Activated T-helper 17 cell treated with anti-CD3 and anti-CD28 coated beads, Interleukin-2, amount 50 U/mL, for 72 hours (primary cell): Measurements from ENCODE around the gene SCN8A. TPM values are rescaled to one million over a fixed set of nuclear protein-coding genes. Genes with fewer than 3 reads are reported as not detected.

Experiments used
- ATAC-seq: fragments of 150-1000 bp; cut with Tn5 transposase; replicated peaks from 2 replicates; pipeline ENCODE4 v1.10.0; 2021; ENCODE audit warnings: mild to moderate bottlenecking, moderate library complexity
- H3K27ac Mint-ChIP-seq: one replicate; pipeline ENCODE4 v1.8.0; 2022; ENCODE audit warnings: mixed read lengths
- H3K27me3 Mint-ChIP-seq: one replicate; pipeline ENCODE4 v1.8.0; 2022; ENCODE audit warnings: mixed read lengths
- H3K36me3 Mint-ChIP-seq: one replicate; pipeline ENCODE4 v1.8.0; 2022; ENCODE audit warnings: low read depth, mild to moderate bottlenecking, mixed read lengths
- H3K4me1 Mint-ChIP-seq: one replicate; pipeline ENCODE4 v1.8.0; 2022; ENCODE audit warnings: mixed read lengths
- H3K4me3 Mint-ChIP-seq: one replicate; pipeline ENCODE4 v1.8.0; 2022; ENCODE audit warnings: mild to moderate bottlenecking, mixed read lengths
- H3K9me3 Mint-ChIP-seq: one replicate; pipeline ENCODE4 v1.8.0; 2022; ENCODE audit warnings: mixed read lengths
- total RNA-seq, 2 donors: library from RNA; stranded (reverse); gene quantifications; one replicate each; pipeline ENCODE4 v1.2.3, GENCODE V29; 2022

The SCN8A gene
- total RNA-seq, 2 donors from 2014 or later, result 0.73 to 1.2 TPM

DNA sequence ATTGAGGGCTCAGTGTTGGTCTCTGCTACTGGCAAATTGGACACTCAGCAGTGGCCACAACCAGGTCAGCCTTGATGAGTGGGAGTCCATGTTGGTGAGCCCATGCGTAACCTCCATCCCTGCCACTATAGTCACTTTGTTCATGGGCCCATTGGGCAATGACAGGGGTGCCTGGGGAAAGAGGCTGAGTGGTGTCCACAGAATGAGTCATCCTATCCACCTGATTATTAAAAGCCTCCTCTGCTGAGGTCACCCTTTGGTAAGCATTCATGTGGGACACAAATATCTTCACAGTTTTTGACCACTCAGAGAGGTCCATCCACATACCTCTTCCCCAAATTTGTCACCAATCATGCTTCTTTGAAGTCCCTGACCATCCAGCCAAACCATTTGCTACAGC lies 207.5 kb downstream of the SCN8A start:
- no peaks in the 10 kb centered on the region for H3K4me1 Mint-ChIP-seq
- ATAC-seq, result no peak
- no peak overlapping the region for H3K27ac Mint-ChIP-seq
- H3K36me3 Mint-ChIP-seq, result no peaks in the 10 kb centered on the region
- no peaks in the 10 kb centered on the region for H3K27me3 Mint-ChIP-seq
- H3K4me3 Mint-ChIP-seq, result no peak overlapping the region
- H3K9me3 Mint-ChIP-seq, result no peaks in the 10 kb centered on the region

DNA sequence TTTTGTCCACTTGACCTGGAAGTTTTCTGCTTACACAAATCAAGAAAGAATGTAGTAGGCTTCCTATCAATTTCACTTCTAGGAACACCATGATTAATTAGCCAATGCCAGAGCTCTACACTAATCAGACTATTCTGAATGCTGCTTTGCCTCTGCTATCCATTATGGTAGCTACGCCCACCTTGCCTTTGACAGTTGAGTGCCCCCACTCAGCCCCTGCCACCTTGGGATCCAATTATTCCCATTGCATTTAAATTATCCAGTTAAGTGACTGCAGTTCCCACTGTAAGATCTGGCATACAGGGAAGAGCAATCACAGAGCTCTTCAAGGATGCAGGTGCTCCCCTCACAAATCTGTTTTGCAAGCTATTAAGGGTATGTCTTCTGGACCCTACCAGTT lies 210.0 kb downstream of the SCN8A start:
- no peaks in the 10 kb centered on the region for H3K27me3 Mint-ChIP-seq
- no peak overlapping the region for H3K4me3 Mint-ChIP-seq
- H3K36me3 Mint-ChIP-seq, result no peaks in the 10 kb centered on the region
- H3K9me3 Mint-ChIP-seq, result no peaks in the 10 kb centered on the region
- H3K27ac Mint-ChIP-seq, result no peak overlapping the region
- no peaks in the 10 kb centered on the region for H3K4me1 Mint-ChIP-seq
- no peak for ATAC-seq

GRCh38 chr12:51806896-51807295 lies 215.9 kb downstream of the SCN8A start:
- Mint-ChIP-seq H3K4me1 (no peaks in the 10 kb centered on the region), H3K9me3 (no peaks in the 10 kb centered on the region), H3K4me3 (no peak overlapping the region), H3K27ac (no peak overlapping the region), H3K27me3 (peaks cover 8% of the 10 kb centered on the region), H3K36me3 (no peaks in the 10 kb centered on the region)
- ATAC-seq, result no peak

GRCh38 chr12:51809193-51809592 lies 218.2 kb downstream of the SCN8A start:
- no peak for ATAC-seq
- Mint-ChIP-seq H3K36me3 (no peaks in the 10 kb centered on the region), H3K27ac (no peak overlapping the region), H3K27me3 (peaks cover 8% of the 10 kb centered on the region), H3K4me1 (no peaks in the 10 kb centered on the region), H3K4me3 (no peak overlapping the region), H3K9me3 (no peaks in the 10 kb centered on the region)

DNA sequence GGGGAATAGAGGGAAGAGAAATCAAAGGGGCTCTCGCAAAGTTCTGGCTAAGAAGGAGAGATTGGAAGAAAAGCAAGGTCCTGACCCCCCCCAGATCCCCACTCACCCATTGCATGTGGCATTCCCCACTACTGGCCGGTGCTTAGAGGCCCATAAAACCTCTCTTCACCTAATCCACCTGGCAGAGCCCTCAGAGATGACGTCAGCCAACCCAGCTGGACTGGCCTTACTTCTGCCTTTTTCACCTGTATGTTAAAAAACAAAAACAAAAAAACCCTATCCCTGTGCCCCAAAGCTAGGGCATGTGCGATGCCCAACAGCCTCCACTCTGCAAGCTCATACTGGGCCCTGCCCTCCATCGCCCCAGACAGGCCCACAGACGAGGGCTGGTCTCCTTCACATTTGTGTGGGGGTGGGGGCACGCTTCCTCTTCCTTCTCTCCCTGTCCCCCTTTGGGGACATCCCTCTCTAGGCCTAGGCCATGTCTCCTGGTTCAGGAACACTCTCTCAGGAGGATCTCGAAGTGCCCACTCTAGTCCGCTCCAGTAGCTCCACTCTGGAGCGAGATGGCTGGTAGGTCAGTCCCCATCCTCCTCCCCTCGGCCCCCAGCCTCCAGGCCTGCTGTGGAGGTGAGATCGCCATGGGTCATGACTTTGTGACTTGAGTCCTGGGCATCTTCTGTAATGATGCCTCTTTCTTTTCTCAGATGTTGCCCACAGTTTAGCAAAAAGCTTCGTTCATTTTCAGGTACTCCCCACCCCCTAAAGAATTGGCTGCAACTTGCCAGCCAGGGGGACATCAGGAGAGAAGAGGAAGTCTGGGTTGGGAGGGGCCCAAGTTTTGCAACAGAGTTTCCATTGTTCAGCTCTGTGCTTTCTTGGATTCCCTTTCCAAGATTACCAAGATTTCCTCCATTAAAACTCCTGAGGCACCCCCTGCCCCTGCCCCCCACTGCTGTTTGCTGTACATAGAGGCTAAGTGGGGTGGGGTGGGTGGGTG lies 220.5 kb downstream of the SCN8A start:
- no peak for ATAC-seq
- Mint-ChIP-seq H3K9me3 (no peaks in the 10 kb centered on the region), H3K27ac (no peak overlapping the region), H3K4me3 (no peak overlapping the region), H3K27me3 (peaks cover 13% of the 10 kb centered on the region), H3K36me3 (no peaks in the 10 kb centered on the region), H3K4me1 (peaks cover 5% of the 10 kb centered on the region)

- ATAC-seq, result no peak
- peak overlapping the region; percentile 49 for H3K4me3 Mint-ChIP-seq
- H3K4me1 Mint-ChIP-seq, result peaks cover 5% of the 10 kb centered on the region
- no peaks in the 10 kb centered on the region for H3K9me3 Mint-ChIP-seq
- peaks cover 6% of the 10 kb centered on the region for H3K27me3 Mint-ChIP-seq
- no peaks in the 10 kb centered on the region for H3K36me3 Mint-ChIP-seq
- no peak overlapping the region for H3K27ac Mint-ChIP-seq
Measured at GRCh38 chr12:51812871-51813270, 221.8 kb downstream of the SCN8A start.

DNA sequence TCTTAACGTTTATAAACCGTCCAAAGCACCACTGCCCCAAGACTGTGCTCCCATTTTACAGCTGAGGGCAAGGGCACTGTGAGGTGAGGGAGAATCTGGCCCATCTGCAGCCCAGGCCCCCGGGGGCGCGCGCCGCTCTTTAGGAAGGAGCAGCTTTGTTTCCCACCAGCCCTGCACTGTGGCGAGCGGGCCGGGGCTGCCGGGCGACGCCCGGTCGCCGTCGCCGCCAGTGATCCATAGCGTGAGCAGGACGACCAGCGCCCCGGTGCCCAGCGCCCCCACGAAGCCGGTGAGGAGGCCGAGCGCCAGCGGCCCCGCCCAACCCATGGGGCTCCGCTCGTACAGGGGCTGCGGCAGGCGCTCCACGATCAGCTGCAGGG lies 222.9 kb downstream of the SCN8A start:
- Mint-ChIP-seq H3K27me3 (peaks cover 6% of the 10 kb centered on the region), H3K9me3 (no peaks in the 10 kb centered on the region), H3K27ac (no peak overlapping the region), H3K4me3 (peak overlapping the region; percentile 49), H3K36me3 (no peaks in the 10 kb centered on the region), H3K4me1 (peaks cover 5% of the 10 kb centered on the region)
- peak; percentile 58 for ATAC-seq

DNA sequence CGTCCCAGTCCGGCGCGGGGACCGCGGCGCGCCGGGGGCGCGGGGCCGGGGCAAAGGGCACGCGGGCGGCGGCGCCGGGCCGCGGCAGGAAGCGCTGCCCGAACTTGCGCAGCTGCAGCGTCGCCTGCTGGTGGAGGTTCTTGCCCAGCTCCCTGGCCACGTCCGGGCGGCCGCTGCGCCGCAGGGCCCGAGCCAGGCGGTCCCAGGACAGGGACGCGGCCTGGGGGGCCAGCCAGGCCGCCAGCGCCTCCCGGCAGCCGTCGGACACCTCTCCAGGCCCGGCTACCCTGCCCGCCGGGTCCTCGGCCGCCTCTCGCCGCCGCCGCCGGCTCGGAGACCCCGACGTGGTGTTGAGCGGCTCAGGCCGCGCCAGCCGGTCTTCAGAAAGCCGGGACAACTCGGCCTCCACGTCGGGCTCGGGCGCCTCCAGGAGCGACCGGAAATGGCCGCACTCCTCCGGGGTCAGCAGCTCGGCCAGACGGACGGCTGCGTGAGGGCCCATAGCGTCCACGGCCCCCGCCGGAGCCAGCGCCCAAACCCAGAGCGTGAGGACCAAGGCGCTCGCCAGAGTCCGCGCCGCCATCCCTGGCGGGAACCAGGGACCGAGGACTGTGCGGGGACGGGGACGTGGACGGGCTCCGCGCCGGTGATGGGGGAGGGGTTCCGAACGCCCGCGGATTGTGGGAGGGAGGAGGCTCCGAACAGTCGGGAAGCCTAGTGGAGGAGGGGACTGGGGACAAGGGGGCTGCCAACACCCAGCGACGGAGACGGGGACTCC lies 223.5 kb downstream of the SCN8A start:
- H3K27me3 Mint-ChIP-seq, result peaks cover 6% of the 10 kb centered on the region
- ATAC-seq, result peak; percentile 95
- no peak overlapping the region for H3K27ac Mint-ChIP-seq
- no peaks in the 10 kb centered on the region for H3K36me3 Mint-ChIP-seq
- H3K4me3 Mint-ChIP-seq, result peak overlapping the region; percentile 67
- no peaks in the 10 kb centered on the region for H3K9me3 Mint-ChIP-seq
- peaks cover 5% of the 10 kb centered on the region for H3K4me1 Mint-ChIP-seq

DNA sequence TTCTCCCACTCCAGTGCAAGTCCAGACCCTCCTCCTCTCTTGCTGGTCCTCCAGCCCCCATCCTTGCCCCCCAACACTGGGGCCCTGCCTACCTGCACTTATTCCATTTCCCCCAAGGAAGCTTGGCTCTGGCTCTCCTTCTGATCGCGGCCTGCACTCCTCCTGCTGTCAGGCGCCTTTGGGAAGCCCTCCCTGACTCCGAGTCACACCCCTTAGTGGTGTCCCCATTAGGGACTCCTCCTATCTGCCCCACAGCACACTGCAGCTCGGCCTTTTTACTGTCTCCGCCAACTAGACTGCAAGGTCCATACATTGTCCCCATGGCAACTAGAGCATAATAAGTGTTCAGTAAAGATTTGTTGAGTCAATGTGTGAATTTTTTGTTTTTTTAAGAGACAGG lies 224.5 kb downstream of the SCN8A start:
- Mint-ChIP-seq H3K4me3 (peak overlapping the region; percentile 67), H3K36me3 (no peaks in the 10 kb centered on the region), H3K9me3 (no peaks in the 10 kb centered on the region), H3K27ac (no peak overlapping the region), H3K4me1 (peaks cover 5% of the 10 kb centered on the region), H3K27me3 (peaks cover 6% of the 10 kb centered on the region)
- no peak for ATAC-seq

DNA sequence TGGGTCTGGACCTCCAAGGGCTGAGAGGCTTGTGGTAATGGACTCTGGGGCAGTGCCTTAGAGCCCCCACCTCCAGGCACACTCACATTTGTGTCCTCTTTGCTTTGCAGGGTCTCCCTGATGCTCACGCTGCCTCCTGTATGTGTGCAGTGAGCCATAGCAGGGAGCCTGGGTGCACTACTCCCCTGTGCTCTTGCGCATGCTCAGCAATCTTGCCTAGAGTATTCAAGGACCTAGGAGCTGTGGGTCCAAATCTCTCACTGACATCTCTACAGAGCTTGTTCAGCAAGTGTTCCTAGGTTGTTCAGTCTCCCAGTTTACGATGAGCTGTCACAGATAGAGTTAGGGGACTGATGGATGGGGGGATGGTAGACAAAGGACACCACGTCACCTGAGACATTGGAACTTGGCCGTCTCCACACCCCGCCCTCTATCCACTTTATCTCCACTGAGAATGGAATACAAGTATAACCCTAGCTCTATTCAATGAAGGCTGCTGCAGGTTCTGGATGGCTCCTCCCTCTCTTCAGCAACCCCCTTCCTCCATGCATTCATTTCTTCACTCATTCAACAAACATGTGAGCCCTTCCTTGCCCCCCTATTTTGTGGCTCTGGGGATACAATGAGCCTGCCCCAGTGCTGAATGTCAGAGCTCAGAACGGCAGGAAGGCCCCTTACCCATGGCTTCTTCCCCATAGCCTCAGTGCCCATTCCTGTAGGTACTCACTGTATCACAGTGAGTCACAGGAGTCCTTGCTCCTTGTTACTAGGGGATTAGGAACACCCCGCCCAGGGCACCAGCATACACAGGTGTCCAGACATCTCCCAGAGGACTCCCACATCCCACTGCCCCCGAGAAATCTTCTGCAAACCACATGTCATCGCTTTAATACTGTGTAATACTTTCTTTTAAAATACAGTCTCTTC lies 226.3 kb downstream of the SCN8A start:
- peaks cover 5% of the 10 kb centered on the region for H3K4me1 Mint-ChIP-seq
- no peak overlapping the region for H3K4me3 Mint-ChIP-seq
- no peaks in the 10 kb centered on the region for H3K36me3 Mint-ChIP-seq
- H3K27ac Mint-ChIP-seq, result no peak overlapping the region
- peaks cover 6% of the 10 kb centered on the region for H3K27me3 Mint-ChIP-seq
- no peak for ATAC-seq
- H3K9me3 Mint-ChIP-seq, result no peaks in the 10 kb centered on the region

- Mint-ChIP-seq H3K4me3 (no peak overlapping the region), H3K27ac (no peak overlapping the region)
Measured at GRCh38 chr12:51818086-51818485, 227.1 kb downstream of the SCN8A start.

GRCh38 chr12:51818566-51819300 lies 227.7 kb downstream of the SCN8A start:
- Mint-ChIP-seq H3K27ac (no peak overlapping the region), H3K4me1 (peaks cover 9% of the 10 kb centered on the region), H3K4me3 (no peak overlapping the region), H3K27me3 (peaks cover 6% of the 10 kb centered on the region), H3K9me3 (no peaks in the 10 kb centered on the region), H3K36me3 (no peaks in the 10 kb centered on the region)
- ATAC-seq, result no peak

More at GRCh38 chr12:51818086-51818485, 227.1 kb downstream of the SCN8A start:
- H3K4me1 Mint-ChIP-seq, result peaks cover 5% of the 10 kb centered on the region
- H3K27me3 Mint-ChIP-seq, result peaks cover 6% of the 10 kb centered on the region
- ATAC-seq, result no peak
- H3K9me3 Mint-ChIP-seq, result no peaks in the 10 kb centered on the region
- no peaks in the 10 kb centered on the region for H3K36me3 Mint-ChIP-seq

DNA sequence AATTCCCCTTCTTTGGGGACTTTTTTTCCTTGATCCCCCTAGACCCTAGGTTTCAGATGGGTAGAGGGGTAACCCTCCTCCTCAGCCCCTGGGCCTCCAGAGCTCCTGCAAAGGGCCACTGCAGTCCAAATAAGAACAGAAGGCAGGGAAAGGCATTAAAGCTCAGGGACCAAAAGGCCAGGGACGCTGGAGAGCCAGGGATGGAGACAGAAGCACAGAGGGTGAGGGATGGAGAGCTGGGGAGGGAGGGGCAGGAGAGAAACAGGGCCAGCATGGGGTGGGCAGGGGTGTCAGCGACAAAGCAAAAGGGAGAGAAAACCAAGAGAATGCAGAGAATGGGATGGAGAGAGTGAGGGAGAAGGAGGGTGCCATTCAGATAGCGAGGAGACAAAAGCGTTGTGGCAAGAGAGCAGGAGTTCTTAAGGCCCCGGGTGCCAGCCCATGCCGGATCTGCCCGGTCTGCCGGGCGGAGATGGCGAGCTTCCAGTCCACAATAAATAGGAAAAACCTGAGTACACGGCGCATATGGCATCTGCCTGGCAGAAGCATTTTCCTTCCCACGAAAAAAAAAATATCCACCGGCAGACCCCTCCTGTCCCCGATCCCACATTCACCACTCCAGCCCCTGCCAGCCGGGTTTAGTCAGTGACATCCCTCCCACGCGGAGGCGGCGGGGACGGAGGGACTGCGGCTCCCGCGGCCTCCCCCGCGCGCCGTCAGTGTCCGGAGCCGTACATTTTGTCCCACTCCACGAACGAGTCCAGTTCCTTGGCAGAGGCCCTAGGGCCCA lies 228.9 kb downstream of the SCN8A start:
- Mint-ChIP-seq H3K4me3 (peak overlapping the region; percentile 66), H3K4me1 (peaks cover 11% of the 10 kb centered on the region), H3K27ac (no peak overlapping the region), H3K27me3 (peaks cover 6% of the 10 kb centered on the region), H3K36me3 (no peaks in the 10 kb centered on the region), H3K9me3 (no peaks in the 10 kb centered on the region)
- ATAC-seq, result peak; percentile 7
